ENCODE data around the gene RHBDF1. TPM values are rescaled to one million over a fixed set of nuclear protein-coding genes. Genes with fewer than 3 reads are reported as not detected.

The RHBDF1 gene
- total and polyA plus RNA-seq, 10 of the 15 experiments (the other 5 are each of a cell fraction or from before 2014, with no cell fraction given) = 0.04 to 0.85 (median 0.36) TPM; not detected in 3

DNA sequence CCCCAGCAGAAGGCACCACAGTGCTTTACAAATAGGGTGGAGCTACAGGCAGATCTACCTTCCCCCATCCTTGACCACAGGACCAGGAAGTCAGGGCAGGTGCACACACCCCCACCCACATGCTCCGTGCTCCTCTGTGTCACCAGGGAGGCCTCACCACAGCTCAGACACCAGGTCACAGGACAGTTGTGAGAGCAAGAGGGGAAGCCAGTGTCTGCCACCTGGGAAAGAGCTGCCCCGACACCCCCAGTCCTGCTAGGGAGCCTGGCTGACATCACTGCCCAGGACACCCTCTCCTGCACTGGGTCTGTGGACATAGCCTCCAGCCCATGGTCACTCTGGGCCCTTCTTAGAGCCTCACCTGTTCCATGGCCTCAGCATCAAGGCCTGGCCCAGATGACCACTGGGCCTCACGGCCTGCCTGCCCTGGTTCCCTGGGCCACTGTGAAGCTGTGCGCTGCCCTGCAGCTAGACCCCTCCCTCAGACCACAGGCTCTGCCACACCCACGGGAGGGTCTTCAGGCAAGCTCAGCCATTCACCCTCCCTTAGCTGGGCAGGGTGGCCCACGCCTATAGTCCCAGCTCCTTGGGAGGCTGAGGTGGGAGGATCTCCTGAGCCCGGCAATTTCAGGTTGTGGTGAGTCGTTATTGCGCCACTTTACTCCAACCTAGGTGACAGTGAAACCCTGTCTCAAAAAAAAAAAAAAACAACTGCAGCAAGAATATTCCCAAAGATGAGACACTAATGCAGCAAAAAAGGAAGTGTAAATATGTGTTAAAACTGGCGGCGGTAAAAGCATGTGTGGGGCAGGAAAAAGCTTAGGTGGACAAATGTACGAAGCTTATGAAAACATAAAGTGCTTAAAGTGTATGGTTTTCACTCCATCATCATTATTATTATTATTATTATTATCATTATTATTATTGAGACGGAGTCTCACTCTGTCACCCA is 33.2 kb downstream of the RHBDF1 start (continued):
- TF ChIP-seq EED (IDR thresholded peaks at IDR 0.05; ENCODE audit: low read depth) = peak; percentile 76
- TF ChIP-seq, protein P1, sequence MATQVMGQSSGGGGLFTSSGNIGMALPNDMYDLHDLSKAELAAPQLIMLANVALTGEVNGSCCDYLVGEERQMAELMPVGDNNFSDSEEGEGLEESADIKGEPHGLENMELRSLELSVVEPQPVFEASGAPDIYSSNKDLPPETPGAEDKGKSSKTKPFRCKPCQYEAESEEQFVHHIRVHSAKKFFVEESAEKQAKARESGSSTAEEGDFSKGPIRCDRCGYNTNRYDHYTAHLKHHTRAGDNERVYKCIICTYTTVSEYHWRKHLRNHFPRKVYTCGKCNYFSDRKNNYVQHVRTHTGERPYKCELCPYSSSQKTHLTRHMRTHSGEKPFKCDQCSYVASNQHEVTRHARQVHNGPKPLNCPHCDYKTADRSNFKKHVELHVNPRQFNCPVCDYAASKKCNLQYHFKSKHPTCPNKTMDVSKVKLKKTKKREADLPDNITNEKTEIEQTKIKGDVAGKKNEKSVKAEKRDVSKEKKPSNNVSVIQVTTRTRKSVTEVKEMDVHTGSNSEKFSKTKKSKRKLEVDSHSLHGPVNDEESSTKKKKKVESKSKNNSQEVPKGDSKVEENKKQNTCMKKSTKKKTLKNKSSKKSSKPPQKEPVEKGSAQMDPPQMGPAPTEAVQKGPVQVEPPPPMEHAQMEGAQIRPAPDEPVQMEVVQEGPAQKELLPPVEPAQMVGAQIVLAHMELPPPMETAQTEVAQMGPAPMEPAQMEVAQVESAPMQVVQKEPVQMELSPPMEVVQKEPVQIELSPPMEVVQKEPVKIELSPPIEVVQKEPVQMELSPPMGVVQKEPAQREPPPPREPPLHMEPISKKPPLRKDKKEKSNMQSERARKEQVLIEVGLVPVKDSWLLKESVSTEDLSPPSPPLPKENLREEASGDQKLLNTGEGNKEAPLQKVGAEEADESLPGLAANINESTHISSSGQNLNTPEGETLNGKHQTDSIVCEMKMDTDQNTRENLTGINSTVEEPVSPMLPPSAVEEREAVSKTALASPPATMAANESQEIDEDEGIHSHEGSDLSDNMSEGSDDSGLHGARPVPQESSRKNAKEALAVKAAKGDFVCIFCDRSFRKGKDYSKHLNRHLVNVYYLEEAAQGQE (IDR thresholded peaks at IDR 0.05; ENCODE audit: low read depth, low read length) = no peak
- TF ChIP-seq SP1 (IDR thresholded peaks at IDR 0.05; ENCODE audit: low read depth, low read length) = peak; percentile 57
- TF ChIP-seq FOXM1 (IDR thresholded peaks at IDR 0.05; ENCODE audit: low read depth, low read length) = no peak
- TF ChIP-seq RELA (IDR thresholded peaks at IDR 0.05; ENCODE audit: borderline replicate concordance, partially characterized antibody) = no peak
- TF ChIP-seq FOXK2 (IDR thresholded peaks at IDR 0.05) = no peak
- TF ChIP-seq MYC (IDR thresholded peaks at IDR 0.05; ENCODE audit: insufficient read depth, insufficient read length, insufficient replicate concordance, low read length, severe bottlenecking) = no peak
- TF ChIP-seq BACH1 (IDR thresholded peaks at IDR 0.05; ENCODE audit: borderline replicate concordance) = peak; percentile 49; the same call in 1 of the 2 replicates
- no peak for TF ChIP-seq ESRRA (IDR thresholded peaks at IDR 0.05; ENCODE audit: low read length)
- no peak for TF ChIP-seq SREBF1 (IDR thresholded peaks at IDR 0.05; ENCODE audit: low read length)
- TF ChIP-seq EGR1 (IDR thresholded peaks at IDR 0.05; ENCODE audit: borderline replicate concordance in 1 of 2, low read depth in 2 of 2, low read length in 2 of 2) = 0 out of 3 replicates have a peak, but pooled peaks of 1 of the 2 experiments have one; percentile 58
- no peak for TF ChIP-seq NR2C1 (IDR thresholded peaks at IDR 0.05)
- peak; percentile 61; the same call in 1 of the 2 replicates for TF ChIP-seq LARP7 (IDR thresholded peaks at IDR 0.05)
- peak; percentile 34; the same call in 1 of the 2 replicates for TF ChIP-seq SPI1 (IDR thresholded peaks at IDR 0.05; ENCODE audit: borderline replicate concordance, insufficient read depth, low read depth, low read length)
- no peak for TF ChIP-seq RFX5 (IDR thresholded peaks at IDR 0.05; ENCODE audit: low read depth, low read length)
- TF ChIP-seq STAT3 (IDR thresholded peaks at IDR 0.05; ENCODE audit: low read depth, low read length) = no peak
- TF ChIP-seq POLR2AphosphoS5 (IDR thresholded peaks at IDR 0.05; ENCODE audit: low read length) = peak; percentile 66
- TF ChIP-seq ZNF274 (IDR thresholded peaks at IDR 0.05; ENCODE audit: insufficient read depth, insufficient read length) = no peak
- TF ChIP-seq, protein P2, sequence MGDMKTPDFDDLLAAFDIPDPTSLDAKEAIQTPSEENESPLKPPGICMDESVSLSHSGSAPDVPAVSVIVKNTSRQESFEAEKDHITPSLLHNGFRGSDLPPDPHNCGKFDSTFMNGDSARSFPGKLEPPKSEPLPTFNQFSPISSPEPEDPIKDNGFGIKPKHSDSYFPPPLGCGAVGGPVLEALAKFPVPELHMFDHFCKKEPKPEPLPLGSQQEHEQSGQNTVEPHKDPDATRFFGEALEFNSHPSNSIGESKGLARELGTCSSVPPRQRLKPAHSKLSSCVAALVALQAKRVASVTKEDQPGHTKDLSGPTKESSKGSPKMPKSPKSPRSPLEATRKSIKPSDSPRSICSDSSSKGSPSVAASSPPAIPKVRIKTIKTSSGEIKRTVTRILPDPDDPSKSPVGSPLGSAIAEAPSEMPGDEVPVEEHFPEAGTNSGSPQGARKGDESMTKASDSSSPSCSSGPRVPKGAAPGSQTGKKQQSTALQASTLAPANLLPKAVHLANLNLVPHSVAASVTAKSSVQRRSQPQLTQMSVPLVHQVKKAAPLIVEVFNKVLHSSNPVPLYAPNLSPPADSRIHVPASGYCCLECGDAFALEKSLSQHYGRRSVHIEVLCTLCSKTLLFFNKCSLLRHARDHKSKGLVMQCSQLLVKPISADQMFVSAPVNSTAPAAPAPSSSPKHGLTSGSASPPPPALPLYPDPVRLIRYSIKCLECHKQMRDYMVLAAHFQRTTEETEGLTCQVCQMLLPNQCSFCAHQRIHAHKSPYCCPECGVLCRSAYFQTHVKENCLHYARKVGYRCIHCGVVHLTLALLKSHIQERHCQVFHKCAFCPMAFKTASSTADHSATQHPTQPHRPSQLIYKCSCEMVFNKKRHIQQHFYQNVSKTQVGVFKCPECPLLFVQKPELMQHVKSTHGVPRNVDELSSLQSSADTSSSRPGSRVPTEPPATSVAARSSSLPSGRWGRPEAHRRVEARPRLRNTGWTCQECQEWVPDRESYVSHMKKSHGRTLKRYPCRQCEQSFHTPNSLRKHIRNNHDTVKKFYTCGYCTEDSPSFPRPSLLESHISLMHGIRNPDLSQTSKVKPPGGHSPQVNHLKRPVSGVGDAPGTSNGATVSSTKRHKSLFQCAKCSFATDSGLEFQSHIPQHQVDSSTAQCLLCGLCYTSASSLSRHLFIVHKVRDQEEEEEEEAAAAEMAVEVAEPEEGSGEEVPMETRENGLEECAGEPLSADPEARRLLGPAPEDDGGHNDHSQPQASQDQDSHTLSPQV (IDR thresholded peaks at IDR 0.05) = no peak
- TF ChIP-seq CHD2 (IDR thresholded peaks at IDR 0.05; ENCODE audit: borderline replicate concordance, low read depth, low read length) = peak; percentile 82
- no peak for TF ChIP-seq ZNF622 (IDR thresholded peaks at IDR 0.05)
- TF ChIP-seq JUND (IDR thresholded peaks at IDR 0.05; ENCODE audit: low read depth, low read length) = no peak
